Smooth muscle cell (in vitro differentiated cells): ENCODE data around the gene CCDC57. TPM values are rescaled to one million over a fixed set of nuclear protein-coding genes. Genes with fewer than 3 reads are reported as not detected.
A peak's percentile ranks its signal among the peaks of the same experiment; 100 is the strongest.

Experiments
- DNase-seq: peaks from one replicate; lab custom pipeline; 2025; ENCODE audit not compliant: unreplicated experiment; lab: John Stamatoyannopoulos, UW
- H2AFZ ChIP-seq: fragments of 200-600 bp; sonication (generic); 2 replicates; pipeline ENCODE4 v1.6.0; 2016; ENCODE audit warnings: antibody characterized with exemption, low read depth, mild to moderate bottlenecking
- H3F3A ChIP-seq: fragments of 200-600 bp; sonication (generic); 2 replicates; pipeline ENCODE4 v1.6.0; 2017; ENCODE audit warnings: antibody characterized with exemption, low read depth
- H3K27ac ChIP-seq: fragments of 200-600 bp; sonication (generic); 2 replicates; pipeline ENCODE4 v1.5.1; 2016; ENCODE audit warnings: low read depth, mild to moderate bottlenecking
- H3K27me3 ChIP-seq: fragments of 200-600 bp; sonication (generic); 2 replicates; pipeline ENCODE4 v1.6.1; 2016; ENCODE audit warnings: low read depth, mild to moderate bottlenecking
- H3K36me3 ChIP-seq: fragments of 200-600 bp; sonication (generic); 2 replicates; pipeline ENCODE4 v1.5.1; 2016; ENCODE audit warnings: low read depth
- H3K4me1 ChIP-seq: fragments of 200-600 bp; sonication (generic); 2 replicates; pipeline ENCODE4 v1.5.1; 2016; ENCODE audit warnings: low read depth
- H3K4me2 ChIP-seq: fragments of 200-600 bp; sonication (generic); 2 replicates; pipeline ENCODE4 v1.6.0; 2016; ENCODE audit warnings: mild to moderate bottlenecking
- H3K4me3 ChIP-seq: fragments of 200-600 bp; sonication (generic); 2 replicates; pipeline ENCODE4 v1.5.1; 2016; ENCODE audit warnings: mild to moderate bottlenecking
- H3K79me2 ChIP-seq: fragments of 200-600 bp; sonication (generic); 2 replicates; pipeline ENCODE4 v1.6.0; 2016; ENCODE audit warnings: low read depth, mild to moderate bottlenecking
- H3K9ac ChIP-seq: fragments of 200-600 bp; sonication (generic); 2 replicates; pipeline ENCODE4 v1.6.0; 2016; ENCODE audit warnings: low read depth
- H3K9me3 ChIP-seq: fragments of 200-600 bp; sonication (generic); replicated peaks from 2 replicates; pipeline ENCODE4 v1.5.1; 2016; ENCODE audit warnings: low read depth
- H4K20me1 ChIP-seq: fragments of 200-600 bp; sonication (generic); 2 replicates; pipeline ENCODE4 v1.6.0; 2016; ENCODE audit warnings: low read depth
- CTCF ChIP-seq: fragments of 200-600 bp; sonication (generic); IDR thresholded peaks from 2 replicates; pipeline ENCODE4 v1.5.1; 2017; ENCODE audit warnings: borderline replicate concordance, mild to moderate bottlenecking, antibody characterized with exemption; ENCODE audit not compliant: insufficient read depth, poor library complexity, severe bottlenecking
- WGBS: methylation state at CpG from one replicate; pipeline ENCODE4 v1.1.7; 2016; ENCODE audit warnings: low lambda C conversion rate; 5-methylcytosine and 5-hydroxymethylcytosine counted together
- polyA plus RNA-seq: library from polyadenylated mRNA; unstranded; fragments of >200 nt; fragmentation: Nextera tagmentation; extraction: Ambion mirVana; gene quantifications from 2 replicates; pipeline ENCODE4 v1.2.1, GENCODE V29; 2016
- total RNA-seq: library from RNA; depleted of rRNA; stranded (reverse); fragments of >200 nt; gene quantifications from 2 replicates; pipeline ENCODE4 v1.2.3, GENCODE V29; 2014

Gene CCDC57
- total and polyA plus RNA-seq, 2 experiments from 2014 or later: 18.3 to 23.1 TPM

- Histone ChIP-seq H3K4me1 (no peaks in the 10 kb centered on the region), H3K27me3 (no peaks in the 10 kb centered on the region), H3K9me3 (no peaks in the 10 kb centered on the region), H2AFZ (no peak overlapping the region), H3K9ac (no peak overlapping the region), H3K79me2 (peaks cover 8% of the 10 kb centered on the region), H4K20me1 (no peaks in the 10 kb centered on the region), H3K36me3 (no peaks in the 10 kb centered on the region), H3K27ac (no peak overlapping the region), H3K4me2 (no peak overlapping the region), H3F3A (no peaks in the 10 kb centered on the region), H3K4me3 (no peak overlapping the region)
- WGBS: 77% methylated on average over 5 of the region's 5 CpGs
- TF ChIP-seq CTCF: no peak
- DNase-seq: no peak
Observed at GRCh38 chr17:82223517-82223916, 10.9 kb upstream of the CCDC57 start.

GRCh38 chr17:82222816-82223215 lies 10.2 kb upstream of the CCDC57 start:
- no peaks in the 10 kb centered on the region for H3K36me3 ChIP-seq
- H2AFZ ChIP-seq: no peak overlapping the region
- peaks cover 11% of the 10 kb centered on the region for H3K79me2 ChIP-seq
- H3K9me3 ChIP-seq: no peaks in the 10 kb centered on the region
- WGBS: 90% methylated on average over 10 of the region's 10 CpGs
- no peak for TF ChIP-seq CTCF
- H3K4me2 ChIP-seq: no peak overlapping the region
- no peak overlapping the region for H3K9ac ChIP-seq
- H3F3A ChIP-seq: no peaks in the 10 kb centered on the region
- no peaks in the 10 kb centered on the region for H3K27me3 ChIP-seq
- DNase-seq: no peak
- no peaks in the 10 kb centered on the region for H4K20me1 ChIP-seq
- no peaks in the 10 kb centered on the region for H3K4me1 ChIP-seq
- no peak overlapping the region for H3K4me3 ChIP-seq
- H3K27ac ChIP-seq: no peak overlapping the region

- WGBS: 67% methylated on average over 10 of the region's 10 CpGs
- H2AFZ ChIP-seq: no peak overlapping the region
Observed at GRCh38 chr17:82221341-82221902, 8.8 kb upstream of the CCDC57 start.

More at GRCh38 chr17:82221341-82221902, 8.8 kb upstream of the CCDC57 start:
- Histone ChIP-seq H3K9me3 (no peaks in the 10 kb centered on the region), H3K27me3 (no peaks in the 10 kb centered on the region), H3K79me2 (peaks cover 11% of the 10 kb centered on the region), H3K9ac (no peak overlapping the region), H3K27ac (peak overlapping the region; percentile 23), H3K4me2 (no peak overlapping the region), H4K20me1 (no peaks in the 10 kb centered on the region), H3K4me3 (no peak overlapping the region), H3K4me1 (peaks cover 10% of the 10 kb centered on the region), H3K36me3 (no peaks in the 10 kb centered on the region), H3F3A (peaks cover 5% of the 10 kb centered on the region)
- TF ChIP-seq CTCF: no peak
- no peak for DNase-seq
